Liver (tissue), 3 donors: ENCODE data around the gene BRD9.

Source experiments
- FOXA1 ChIP-seq: IDR thresholded peaks from 2 replicates; pipeline ENCODE4 v1.6.1; 2016; ENCODE audit warnings: antibody characterized with exemption
- HNF4A ChIP-seq, 2 donors: conservative IDR thresholded peaks; 2 replicates each; pipeline ENCODE4 v1.6.1; 2016; ENCODE audit warnings: antibody characterized with exemption in 2 of 2, mild to moderate bottlenecking in 2 of 2
- JUND ChIP-seq, 2 donors: IDR thresholded peaks; 2 replicates each; pipeline ENCODE4 v1.6.1; 2016; ENCODE audit warnings: antibody characterized with exemption in 2 of 2
- NR2F2 ChIP-seq: IDR thresholded peaks from 2 replicates; pipeline ENCODE4 v1.6.1; 2016; ENCODE audit warnings: antibody characterized with exemption
- RAD21 ChIP-seq, 2 donors: IDR thresholded peaks; 2 replicates each; pipeline ENCODE4 v1.6.1; 2016; ENCODE audit warnings: antibody characterized with exemption in 2 of 2, mild to moderate bottlenecking in 2 of 2
- RXRA ChIP-seq, 2 donors: IDR thresholded peaks; 2 replicates each; pipeline ENCODE4 v1.6.1; 2017 to 2018; ENCODE audit warnings: antibody characterized with exemption in 2 of 2, mild to moderate bottlenecking in 1 of 2
- SP1 ChIP-seq: IDR thresholded peaks from 2 replicates; pipeline ENCODE4 v1.6.1; 2018; ENCODE audit warnings: antibody characterized with exemption, mild to moderate bottlenecking
- TAF1 ChIP-seq: conservative IDR thresholded peaks from 2 replicates; pipeline ENCODE4 v1.6.1; 2016; ENCODE audit warnings: antibody characterized with exemption, mild to moderate bottlenecking
- YY1 ChIP-seq: IDR thresholded peaks from 2 replicates; pipeline ENCODE4 v1.6.1; 2016; ENCODE audit warnings: antibody characterized with exemption, mild to moderate bottlenecking
- TF ChIP-seq, protein P1 (sequence below): IDR thresholded peaks from 2 replicates; pipeline ENCODE4 v1.6.1; 2016; ENCODE audit warnings: antibody characterized with exemption
- TF ChIP-seq, protein P2 (sequence below): fragments of 150-350 bp; IDR thresholded peaks from 2 replicates; pipeline ENCODE4 v1.5.1; 2017; ENCODE audit warnings: improper control_type of control experiment, low read depth, low read length; ENCODE audit not compliant: missing input control
- TF ChIP-seq, protein P3 (sequence below): IDR thresholded peaks from 2 replicates; pipeline ENCODE4 v1.6.1; 2016; ENCODE audit warnings: antibody characterized with exemption, mild to moderate bottlenecking
- TF ChIP-seq, protein P4 (sequence below): IDR thresholded peaks from 2 replicates; pipeline ENCODE4 v1.6.1; 2016; ENCODE audit warnings: antibody characterized with exemption
- TF ChIP-seq, protein P5 (sequence below): IDR thresholded peaks from 2 replicates; pipeline ENCODE4 v1.6.1; 2016; ENCODE audit warnings: antibody characterized with exemption
- donor health status: healthy.
- donor health status: healthy.

DNA sequence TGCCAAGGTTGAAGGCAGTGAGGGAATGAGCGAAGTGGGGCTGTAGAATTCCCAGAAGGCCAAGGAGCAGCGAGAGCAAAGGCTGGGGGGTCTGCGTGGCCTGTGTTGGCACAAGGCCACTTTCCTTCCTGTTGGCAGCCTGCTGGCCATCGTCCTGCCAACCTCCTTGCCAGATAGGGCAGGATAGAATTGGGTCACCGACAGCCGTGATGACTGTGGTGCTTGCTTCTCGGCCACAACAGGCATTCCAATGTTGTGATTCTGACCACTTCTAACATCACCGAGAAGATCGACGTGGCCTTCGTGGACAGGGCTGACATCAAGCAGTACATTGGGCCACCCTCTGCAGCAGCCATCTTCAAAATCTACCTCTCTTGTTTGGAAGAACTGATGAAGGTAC is 19.0 kb upstream of the BRD9 start:
- TF ChIP-seq, protein P1, sequence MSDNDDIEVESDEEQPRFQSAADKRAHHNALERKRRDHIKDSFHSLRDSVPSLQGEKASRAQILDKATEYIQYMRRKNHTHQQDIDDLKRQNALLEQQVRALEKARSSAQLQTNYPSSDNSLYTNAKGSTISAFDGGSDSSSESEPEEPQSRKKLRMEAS: no peak
- TF ChIP-seq, protein P2, sequence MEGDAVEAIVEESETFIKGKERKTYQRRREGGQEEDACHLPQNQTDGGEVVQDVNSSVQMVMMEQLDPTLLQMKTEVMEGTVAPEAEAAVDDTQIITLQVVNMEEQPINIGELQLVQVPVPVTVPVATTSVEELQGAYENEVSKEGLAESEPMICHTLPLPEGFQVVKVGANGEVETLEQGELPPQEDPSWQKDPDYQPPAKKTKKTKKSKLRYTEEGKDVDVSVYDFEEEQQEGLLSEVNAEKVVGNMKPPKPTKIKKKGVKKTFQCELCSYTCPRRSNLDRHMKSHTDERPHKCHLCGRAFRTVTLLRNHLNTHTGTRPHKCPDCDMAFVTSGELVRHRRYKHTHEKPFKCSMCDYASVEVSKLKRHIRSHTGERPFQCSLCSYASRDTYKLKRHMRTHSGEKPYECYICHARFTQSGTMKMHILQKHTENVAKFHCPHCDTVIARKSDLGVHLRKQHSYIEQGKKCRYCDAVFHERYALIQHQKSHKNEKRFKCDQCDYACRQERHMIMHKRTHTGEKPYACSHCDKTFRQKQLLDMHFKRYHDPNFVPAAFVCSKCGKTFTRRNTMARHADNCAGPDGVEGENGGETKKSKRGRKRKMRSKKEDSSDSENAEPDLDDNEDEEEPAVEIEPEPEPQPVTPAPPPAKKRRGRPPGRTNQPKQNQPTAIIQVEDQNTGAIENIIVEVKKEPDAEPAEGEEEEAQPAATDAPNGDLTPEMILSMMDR: no peak
- TF ChIP-seq NR2F2 (no peak), JUND (IDR thresholded peaks at IDR 0.05) (no peak), RAD21 (IDR thresholded peaks at IDR 0.05) (no peak), YY1 (no peak), TAF1 (no peak), RXRA (IDR thresholded peaks at IDR 0.05) (no peak), HNF4A (conservative IDR thresholded peaks at IDR 0.05) (no peak), FOXA1 (no peak), SP1 (no peak)
- TF ChIP-seq, protein P3, sequence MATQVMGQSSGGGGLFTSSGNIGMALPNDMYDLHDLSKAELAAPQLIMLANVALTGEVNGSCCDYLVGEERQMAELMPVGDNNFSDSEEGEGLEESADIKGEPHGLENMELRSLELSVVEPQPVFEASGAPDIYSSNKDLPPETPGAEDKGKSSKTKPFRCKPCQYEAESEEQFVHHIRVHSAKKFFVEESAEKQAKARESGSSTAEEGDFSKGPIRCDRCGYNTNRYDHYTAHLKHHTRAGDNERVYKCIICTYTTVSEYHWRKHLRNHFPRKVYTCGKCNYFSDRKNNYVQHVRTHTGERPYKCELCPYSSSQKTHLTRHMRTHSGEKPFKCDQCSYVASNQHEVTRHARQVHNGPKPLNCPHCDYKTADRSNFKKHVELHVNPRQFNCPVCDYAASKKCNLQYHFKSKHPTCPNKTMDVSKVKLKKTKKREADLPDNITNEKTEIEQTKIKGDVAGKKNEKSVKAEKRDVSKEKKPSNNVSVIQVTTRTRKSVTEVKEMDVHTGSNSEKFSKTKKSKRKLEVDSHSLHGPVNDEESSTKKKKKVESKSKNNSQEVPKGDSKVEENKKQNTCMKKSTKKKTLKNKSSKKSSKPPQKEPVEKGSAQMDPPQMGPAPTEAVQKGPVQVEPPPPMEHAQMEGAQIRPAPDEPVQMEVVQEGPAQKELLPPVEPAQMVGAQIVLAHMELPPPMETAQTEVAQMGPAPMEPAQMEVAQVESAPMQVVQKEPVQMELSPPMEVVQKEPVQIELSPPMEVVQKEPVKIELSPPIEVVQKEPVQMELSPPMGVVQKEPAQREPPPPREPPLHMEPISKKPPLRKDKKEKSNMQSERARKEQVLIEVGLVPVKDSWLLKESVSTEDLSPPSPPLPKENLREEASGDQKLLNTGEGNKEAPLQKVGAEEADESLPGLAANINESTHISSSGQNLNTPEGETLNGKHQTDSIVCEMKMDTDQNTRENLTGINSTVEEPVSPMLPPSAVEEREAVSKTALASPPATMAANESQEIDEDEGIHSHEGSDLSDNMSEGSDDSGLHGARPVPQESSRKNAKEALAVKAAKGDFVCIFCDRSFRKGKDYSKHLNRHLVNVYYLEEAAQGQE: no peak
- TF ChIP-seq, protein P4, sequence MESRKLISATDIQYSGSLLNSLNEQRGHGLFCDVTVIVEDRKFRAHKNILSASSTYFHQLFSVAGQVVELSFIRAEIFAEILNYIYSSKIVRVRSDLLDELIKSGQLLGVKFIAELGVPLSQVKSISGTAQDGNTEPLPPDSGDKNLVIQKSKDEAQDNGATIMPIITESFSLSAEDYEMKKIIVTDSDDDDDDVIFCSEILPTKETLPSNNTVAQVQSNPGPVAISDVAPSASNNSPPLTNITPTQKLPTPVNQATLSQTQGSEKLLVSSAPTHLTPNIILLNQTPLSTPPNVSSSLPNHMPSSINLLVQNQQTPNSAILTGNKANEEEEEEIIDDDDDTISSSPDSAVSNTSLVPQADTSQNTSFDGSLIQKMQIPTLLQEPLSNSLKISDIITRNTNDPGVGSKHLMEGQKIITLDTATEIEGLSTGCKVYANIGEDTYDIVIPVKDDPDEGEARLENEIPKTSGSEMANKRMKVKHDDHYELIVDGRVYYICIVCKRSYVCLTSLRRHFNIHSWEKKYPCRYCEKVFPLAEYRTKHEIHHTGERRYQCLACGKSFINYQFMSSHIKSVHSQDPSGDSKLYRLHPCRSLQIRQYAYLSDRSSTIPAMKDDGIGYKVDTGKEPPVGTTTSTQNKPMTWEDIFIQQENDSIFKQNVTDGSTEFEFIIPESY: no peak
- TF ChIP-seq, protein P5, sequence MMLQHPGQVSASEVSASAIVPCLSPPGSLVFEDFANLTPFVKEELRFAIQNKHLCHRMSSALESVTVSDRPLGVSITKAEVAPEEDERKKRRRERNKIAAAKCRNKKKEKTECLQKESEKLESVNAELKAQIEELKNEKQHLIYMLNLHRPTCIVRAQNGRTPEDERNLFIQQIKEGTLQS: no peak
